ENCODE data around the gene FKBP15.

Gene FKBP15

DNA sequence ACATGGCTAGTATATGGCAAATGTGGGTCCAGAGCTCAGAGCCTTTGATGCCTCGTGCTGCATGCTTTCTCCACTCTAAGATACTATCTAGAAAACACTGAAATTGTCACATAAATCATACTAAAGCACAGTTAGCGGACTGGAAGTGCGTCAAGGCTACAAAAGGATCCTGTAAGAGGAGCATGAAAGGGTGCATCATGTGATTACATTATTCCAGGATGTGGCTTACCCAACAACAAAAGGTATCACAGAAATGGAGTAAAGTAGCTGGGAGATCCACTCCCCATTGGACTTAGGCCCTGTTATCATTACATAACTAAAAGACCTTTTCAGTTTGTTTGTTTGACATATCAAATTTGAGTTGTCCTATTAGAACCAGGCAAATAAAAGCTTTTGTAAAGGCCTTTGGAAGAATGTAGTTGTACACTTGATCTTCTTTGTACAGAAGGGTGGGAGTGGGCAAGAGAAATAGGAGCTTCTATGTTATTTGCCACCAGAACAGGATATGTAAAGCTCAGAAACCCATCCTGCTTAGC is 7.1 kb upstream of the FKBP15 start:
- DNase-seq (ENCODE audit: low read depth) = no peak

DNA sequence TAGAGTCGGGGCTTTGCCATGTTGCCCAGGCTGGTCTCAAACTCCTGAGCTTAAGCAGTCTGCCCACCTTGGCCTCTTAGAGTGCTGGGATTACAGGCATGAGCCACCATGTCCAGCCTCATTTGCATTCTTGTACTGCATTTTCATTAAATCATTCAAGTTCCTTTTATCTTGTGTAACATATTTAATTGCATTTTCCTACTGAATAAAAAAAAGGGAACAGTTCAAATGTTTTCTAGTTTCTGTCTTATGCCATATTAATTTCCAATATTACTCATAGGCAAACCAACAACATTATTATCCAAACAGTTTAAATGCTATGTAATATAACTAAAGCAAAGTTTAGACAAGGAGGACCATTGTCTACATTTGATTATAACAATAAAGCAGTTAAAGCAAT is 6.4 kb upstream of the FKBP15 start:
- DNase-seq (ENCODE audit: low read depth) = no peak

DNA sequence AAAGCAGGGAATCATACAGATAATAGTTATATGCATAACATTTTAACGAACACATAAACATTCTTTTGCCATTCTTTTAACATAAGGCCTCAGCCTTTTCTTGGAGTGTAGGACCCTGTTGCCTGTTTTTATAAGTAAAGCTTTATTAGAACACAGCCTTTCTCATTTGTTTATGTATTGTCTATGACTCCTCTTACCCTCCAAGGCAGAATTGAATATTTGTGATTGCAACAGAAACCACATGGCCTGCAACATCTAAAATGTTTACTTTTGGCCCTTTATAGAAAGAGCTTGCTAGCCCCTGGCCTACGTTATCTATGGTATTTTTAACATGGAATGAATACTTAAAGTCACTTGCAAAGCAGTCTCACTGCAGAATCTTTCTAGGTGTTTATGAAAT is 2.9 kb upstream of the FKBP15 start:
- no peak for DNase-seq (ENCODE audit: low read depth)

DNA sequence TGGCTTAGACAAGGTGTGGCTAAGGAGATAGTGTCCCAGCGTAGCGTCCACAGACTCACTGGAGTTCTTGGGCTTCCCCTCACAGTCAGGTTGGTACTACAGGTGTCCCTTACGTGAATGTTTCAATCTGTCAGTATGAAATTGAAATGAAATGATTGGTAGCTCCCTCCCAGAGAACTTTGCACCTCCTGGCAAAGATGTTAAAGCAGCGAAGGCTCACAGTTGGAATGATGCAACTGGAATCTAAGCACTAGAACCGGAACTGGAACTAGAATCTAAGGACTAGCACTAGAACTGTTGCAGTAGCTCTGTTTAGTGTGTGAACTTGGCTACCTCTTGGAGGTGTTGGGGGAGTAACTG is 1.4 kb upstream of the FKBP15 start:
- DNase-seq (ENCODE audit: low read depth) = no peak

DNA sequence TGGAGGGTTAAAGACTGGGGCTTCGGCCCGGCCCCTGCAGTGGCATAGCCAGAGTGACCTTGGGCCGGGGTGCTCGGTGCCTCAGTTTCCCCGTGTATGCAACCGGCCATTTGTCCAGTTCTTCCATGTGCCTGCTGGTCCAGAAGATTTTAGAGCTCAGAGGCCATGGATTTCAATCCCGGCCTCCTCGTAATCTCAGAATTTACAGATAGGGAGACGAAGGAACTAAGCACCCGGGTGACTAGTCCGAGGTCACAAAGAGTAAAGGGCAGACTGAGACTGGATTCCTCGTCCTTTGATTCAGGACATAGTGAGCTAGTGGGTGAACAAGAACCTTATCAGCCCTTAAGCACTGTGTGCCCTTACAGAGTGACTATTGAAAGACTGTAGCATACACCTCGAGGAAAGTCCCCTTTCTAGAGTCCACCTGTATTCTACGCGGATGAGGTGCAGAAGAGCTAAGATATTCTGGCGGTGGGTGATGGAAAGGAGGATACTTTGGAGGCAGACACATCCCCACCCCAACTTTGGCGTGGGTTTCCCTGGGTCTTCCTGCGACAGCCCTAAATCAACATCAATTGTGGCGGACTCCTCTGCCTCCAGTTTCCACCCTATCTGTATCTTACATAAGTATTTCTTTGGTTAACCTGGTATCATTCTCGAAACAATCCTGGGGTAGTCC is 864 bp upstream of the FKBP15 start:
- DNase-seq (ENCODE audit: low read depth) = no peak

DNA sequence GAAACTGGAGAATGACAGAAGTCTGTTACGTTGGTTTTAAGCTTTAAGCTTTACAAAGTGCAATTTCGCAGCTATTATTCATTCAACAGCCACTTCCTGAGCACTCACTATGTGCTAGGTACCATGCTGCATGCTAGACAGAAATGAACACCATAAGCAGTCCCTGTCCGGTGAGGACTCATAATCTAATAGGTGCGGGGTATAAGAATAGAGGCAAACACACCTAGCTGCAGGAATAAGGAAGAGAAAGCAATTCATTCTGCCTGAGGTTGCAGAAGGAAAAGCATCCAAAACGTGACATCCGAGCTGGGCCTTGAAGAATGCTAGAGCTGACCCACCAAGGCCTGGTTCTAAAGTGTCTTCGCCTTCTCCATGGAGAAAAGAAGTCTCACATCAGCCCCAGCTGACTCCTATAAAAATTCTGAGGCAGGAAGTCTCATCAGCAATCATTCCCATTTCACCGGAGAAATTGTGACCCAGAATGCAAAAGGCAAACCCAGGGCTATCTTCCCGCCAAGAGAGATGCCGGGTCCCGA is 542 bp downstream of the FKBP15 start:
- no peak for DNase-seq (ENCODE audit: low read depth)

DNA sequence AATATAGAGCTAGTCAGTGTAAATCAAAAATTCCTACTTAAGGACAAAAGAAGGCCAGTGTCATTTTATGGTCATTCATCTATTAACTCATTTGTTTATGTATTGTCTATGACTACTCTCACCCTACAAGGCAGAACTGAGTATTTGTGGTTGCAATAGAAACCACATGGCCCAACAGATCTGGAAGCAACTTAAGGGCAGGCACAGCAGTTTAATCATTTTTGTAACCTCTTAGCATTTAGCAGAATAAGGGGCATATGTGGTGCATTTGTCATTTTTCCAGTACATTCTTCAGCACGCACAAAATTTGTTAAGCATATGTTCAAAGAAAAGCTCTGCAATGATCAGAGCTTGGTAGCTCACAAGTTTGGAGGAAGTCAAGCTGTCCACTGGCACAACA is 1.1 kb downstream of the FKBP15 start:
- no peak for DNase-seq (ENCODE audit: low read depth)

DNA sequence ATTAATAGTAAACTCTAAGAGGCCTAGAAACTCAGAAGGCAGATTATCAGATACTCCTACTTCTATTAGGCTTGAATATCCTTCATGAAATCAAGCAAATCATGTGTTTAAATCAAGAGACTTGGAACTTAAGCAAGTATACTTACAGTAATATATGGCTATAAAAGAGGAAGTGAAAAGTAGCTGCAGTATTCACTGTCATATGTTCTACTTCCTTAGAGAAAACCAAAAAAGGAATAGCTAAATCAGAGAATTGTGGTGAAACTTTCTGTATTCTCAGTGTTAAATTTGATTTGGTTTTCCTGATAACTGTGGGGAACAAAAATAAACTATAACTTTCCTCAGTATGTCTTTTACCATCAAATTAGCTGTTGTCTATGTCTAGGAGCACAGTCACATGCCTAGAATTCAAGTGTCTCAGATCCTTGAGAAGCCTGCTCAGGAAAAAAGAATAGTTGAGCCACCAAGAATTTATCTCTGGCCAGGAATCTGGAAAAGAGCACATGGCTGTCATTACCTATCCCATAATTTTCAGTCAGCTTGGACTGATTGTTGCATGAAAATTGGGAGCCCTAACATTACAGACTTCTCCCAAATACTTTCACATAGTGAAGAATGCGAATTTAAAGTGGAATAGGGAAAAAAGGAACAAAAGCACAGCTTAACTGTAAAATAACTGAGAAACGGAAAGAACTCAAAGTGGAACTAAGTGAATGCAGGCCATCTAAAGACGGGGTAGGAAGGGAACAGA is 1.7 kb downstream of the FKBP15 start:
- DNase-seq (ENCODE audit: low read depth) = no peak

DNA sequence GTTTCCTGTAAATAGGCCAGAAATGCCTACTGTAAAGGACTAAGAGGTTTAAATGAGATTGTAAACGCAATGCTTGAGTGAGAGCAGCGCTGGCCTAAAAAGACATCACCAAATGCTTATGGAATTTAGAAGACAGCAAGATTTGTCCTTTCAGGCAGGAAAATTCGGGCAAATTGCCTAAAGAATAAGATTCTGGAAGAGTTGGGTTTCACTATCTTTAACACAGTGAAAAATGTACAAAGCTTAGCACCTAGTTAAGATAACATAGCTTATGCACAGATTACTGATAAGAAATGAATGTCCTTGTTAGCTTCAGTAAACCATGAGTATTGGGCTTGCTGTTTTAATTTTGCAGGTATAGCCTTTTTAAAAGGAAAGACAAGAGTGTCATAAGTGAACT is 4.7 kb downstream of the FKBP15 start:
- no peak for DNase-seq (ENCODE audit: low read depth)

DNA sequence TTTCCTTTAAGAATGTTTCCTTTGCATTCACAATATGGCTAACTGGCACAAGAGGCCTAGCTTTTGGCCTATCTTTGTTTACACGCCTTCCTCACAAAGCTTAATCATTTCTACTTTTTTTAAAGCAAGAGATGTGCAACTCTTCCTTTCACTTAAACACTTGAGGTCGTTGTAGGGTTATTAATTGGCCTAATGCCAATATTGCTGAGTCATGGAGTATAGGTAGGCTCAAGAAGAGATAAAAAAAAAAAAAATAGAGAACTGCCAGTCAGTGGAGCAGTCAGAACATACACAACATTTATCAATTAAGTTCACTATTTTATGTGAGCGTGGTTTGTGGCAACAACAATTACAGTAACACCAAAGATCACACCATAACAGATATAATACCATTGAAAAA is 5.9 kb downstream of the FKBP15 start:
- no peak for DNase-seq (ENCODE audit: low read depth)

DNA sequence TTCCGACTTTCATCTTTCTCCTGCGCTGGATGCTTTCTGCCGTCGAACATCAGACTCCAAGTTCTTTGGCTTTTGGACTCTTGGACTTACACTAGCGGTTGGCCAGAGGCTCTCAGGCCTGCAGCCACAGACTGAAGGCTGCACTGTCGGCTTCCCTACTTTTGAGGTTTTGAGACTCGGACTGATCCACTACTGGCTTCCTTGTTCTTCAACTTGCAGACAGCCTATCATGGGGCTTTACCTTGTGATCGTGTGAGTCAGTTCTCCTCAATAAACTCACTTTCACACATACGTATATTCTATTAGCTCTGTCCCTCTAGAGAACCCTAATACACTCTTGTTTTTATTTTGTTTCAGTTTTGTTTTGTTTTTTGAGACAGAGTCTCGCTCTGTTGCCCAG is 10.3 kb downstream of the FKBP15 start:
- no peak for DNase-seq (ENCODE audit: low read depth)

DNA sequence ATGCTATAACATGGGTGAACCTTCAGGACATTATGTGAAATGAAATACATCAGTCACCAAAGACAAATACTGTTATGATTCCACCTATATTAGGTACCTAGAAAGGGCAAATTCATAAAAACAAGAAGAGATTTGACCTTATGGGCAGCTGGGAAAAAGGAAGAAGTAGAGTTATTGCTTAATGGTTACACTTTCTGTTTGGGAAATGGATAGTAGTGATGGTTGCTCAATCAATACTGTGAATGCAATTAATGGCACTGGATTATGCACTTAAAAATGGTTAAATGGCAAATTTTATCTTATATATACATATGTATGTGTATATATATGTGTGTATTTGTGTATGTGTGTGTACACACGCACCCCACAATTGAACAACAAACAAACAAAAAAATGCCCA is 15.2 kb downstream of the FKBP15 start:
- no peak for DNase-seq (ENCODE audit: low read depth)

DNA sequence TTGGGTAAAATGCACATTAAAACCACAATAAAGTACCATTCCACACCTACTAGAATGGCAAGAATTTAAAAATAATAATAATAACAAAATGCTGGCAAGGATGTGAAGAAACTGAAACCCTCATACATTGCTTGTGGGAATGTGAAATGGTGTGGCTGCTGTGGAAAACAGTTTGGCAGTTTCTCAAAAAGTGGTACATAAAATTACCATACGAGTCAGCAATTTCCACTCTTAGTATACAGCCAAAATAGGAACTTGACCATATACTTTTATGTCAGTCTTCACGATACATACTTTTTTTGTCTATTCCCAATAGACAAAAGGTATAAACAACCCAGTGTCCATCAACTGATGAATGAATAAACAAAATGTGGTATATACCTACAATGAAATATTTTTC is 15.6 kb downstream of the FKBP15 start:
- no peak for DNase-seq (ENCODE audit: low read depth)

DNA sequence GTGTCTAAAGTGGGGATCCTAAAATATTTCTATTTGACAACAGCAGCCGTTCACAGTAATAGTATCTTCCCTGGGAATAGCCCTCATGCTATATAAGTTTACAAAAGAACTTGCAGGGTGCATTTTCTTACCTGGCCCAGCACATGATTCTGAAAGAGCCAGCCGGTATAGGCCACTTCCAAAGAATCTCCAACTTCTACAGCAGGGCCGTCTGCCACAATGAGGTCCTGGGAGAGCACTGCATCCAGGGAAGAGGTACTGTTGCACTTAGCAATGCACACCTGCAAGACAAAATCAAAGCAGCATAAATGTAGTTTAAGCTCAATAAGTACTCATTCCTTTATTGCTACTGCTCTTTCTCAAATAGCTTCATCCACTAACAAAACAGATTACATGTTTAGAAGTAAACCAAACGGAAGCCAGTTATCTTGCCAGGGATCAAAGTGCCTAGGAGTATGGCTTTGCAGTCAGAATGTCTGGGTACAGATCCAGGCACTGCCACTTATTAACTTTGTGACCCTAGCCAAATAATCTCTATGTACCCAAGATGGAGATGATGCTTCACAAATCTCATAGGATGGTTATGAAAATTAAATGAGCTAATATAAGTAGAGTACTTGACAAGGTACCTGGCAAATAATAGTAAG is 21.3 kb downstream of the FKBP15 start:
- no peak for DNase-seq (ENCODE audit: low read depth)

DNA sequence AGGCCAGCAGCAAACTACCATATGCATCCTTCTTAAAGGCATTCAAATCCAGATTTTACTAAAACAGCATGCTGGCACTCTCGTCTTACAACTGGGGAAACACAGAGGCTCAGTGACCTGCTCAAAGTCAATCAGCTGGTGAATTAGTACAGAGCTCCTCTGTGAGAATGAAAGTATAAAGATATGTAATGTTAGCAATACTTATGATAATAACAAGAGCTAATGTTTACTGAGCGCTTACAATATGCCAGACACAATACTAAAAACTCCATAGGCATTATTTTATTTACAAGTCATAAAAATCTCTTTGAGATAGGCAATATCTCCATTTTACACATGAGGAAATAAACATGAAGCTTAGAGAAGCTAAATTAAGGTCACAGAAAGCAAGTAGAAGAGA is 28.6 kb downstream of the FKBP15 start:
- DNase-seq (ENCODE audit: low read depth) = no peak

DNA sequence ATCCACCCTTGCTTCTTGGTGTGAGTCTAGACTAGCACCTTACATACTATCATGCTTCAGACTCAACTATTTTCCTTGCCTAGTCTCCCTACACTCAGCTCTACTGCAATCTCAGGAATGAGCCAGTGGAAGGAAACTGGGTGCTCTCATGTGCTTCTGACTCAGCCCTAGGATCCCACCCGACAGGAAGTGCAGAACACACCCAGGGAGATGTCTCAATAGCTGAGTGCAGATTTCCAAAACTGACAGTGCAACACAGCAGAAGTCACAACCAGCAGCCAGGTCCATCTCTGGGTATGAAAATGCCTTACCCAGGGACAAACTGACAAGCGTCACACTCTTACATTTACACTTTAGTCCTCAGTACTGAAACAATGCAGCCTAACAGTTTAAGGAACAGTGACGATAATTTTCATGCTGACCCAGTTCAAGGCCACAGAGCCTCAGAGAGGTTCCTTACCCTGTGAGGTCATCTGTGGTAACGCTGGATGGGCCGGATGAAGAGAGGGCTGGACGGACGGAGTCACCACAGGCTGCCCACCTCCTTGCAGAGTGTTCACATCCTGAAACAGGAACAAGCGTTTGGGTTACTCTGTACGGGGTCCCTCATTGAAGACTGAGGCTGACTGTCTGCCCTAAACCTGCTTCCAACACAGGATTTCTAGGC is 33.0 kb downstream of the FKBP15 start:
- no peak for DNase-seq (ENCODE audit: low read depth)

DNA sequence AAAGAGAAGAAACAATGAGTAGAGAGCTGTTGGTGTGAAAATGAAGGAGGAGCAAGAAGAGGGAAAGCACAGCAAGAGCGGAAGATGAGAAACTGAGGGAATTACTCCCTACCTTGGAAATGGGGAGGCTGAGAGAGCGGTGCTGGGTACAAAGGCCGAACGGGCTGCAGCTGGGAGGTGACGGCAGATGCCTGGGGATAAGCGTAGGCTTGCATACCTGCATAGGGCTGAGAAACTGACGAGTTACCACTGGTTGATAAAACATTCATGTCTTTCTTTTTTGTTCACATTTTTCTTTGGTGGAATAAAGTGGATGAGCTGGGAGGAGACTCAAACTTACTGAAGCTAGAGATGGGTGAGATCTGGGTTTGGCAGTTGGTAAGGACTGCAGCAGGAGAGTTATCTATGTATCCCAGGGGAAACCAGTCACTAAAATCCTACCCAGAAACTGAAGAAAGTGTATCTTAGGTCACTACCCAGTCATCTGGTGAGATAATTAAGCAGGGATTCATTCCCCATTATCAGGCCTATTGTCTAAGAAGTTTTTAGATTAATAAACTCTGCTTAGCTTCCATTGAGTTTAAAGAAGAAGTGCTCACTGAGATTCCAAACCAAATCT is 34.8 kb downstream of the FKBP15 start:
- DNase-seq (ENCODE audit: low read depth) = no peak

DNA sequence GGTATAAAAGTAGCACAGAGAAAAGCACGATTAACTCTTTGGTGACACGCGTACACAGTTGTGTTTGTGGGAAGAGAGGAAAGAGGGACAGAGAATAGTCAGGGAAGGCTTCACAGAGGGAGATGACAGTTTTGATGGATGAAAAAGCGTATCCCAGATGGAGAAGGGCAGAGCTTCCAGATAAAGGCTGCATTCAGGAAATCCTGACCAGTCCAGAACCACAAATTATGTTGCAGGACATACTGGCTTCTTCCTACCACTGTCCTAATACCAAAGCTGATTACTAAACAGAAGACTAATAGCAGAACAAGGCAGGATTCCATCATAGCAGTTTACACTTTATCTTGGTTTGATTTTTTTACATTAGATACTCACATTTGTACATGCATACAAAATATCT is 35.8 kb downstream of the FKBP15 start:
- no peak for DNase-seq (ENCODE audit: low read depth)

DNA sequence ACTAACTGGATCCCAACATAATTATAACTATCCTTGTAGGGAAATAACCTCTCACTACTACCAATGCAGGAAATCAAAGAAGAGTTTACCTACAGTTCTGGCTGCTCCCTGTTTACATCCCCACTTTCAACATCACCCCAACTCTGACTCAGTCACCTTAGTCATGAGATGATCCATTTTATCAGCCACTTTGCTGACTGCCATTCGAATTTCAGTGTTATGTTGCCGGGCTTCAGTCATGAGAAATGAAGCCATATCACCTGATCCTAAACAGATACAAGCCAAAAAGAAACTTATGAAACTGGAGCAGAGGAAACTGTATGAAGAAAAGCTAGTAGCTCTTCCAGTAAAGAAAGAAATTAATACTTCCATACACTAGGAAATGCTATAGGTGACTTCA is 36.5 kb downstream of the FKBP15 start:
- DNase-seq (ENCODE audit: low read depth) = no peak

DNA sequence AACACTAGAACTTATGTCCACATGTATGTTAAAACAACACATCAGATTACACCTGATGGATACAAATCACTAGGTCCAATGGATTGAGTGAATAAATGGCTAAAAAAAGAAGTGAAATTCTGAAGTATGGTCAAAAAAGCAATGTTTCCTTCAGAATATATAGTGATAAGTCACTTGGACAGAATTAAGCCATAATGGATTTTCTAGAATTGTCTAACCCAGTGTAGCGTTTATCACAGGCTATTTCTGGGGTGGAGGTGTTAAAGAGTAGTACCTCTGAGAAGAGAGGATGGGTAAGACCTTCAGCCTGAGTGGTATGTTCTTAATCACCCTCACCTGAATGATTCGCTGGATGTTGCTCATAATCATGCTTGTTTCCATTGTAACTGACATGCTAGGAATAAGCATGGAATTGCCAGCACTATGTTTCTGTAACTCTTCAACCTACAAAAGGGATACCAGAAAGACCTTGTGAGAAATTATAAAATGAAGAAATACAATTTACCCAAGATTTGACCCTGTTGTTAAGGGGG is 37.1 kb downstream of the FKBP15 start:
- DNase-seq (ENCODE audit: low read depth) = no peak

DNA sequence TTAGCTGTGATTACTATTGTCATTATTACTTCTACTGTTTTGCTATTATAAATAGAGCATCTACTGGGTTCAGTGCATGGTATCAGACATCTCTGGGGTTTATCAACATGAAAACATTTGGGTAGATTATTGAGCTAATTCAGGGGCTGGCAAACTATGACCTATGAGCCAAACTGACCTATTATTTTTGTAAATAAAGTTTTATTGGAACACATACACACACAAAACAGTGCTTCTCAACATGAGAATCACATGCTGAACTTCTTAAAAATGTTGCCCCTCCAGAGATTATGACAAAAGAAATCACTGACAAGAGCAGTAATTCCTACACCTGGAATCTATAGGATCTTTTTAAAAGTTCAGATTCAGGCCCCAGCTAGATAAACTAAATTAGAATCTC is 39.9 kb downstream of the FKBP15 start:
- DNase-seq (ENCODE audit: low read depth) = no peak

DNA sequence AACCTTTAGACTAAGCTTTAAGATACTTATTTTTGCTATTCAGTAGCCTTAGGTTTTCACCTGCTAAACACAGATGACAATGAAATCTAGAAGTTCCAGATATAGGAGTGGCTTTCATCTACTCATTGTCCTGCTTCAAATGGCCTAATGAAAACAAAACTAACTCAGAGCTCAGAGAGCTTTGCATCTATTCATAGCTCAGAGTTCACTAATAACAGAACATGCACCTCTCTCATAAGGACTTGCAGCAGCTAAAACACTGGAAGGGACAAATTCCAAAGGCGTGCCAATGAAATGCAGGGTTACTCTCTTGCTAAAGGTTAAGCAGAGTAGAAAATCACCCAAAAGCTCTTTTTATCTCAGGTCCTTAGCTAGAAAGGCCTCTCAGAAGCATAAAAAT is 41.2 kb downstream of the FKBP15 start:
- no peak for DNase-seq (ENCODE audit: low read depth)

Measured in T follicular helper cell (primary cell).